GM10266 (cell line): ENCODE data around the gene OR14I1.
A peak's percentile ranks its signal among the peaks of the same experiment; 100 is the strongest.

Source experiments
- DNase-seq: peaks from one replicate; pipeline ENCODE4 v3.0.0; 2012; ENCODE audit errors: extremely low spot score
- CTCF ChIP-seq: IDR thresholded peaks from 2 replicates; pipeline ENCODE4 v1.5.1; 2012; ENCODE audit warnings: mild to moderate bottlenecking, low read depth; ENCODE audit not compliant: control insufficient read depth, insufficient read depth; ENCODE audit errors: missing control alignments

OR14I1 gene

GRCh38 chr1:248703674-248704073, 1.1 kb upstream of the OR14I1 start:
- TF ChIP-seq CTCF: no peak
- DNase-seq: no peak

- TF ChIP-seq CTCF: no peak
- DNase-seq: no peak
These were observed 3.5 kb downstream of the OR14I1 start for GRCh38 chr1:248699099-248699498.

- no peak for TF ChIP-seq CTCF
- DNase-seq: no peak
These were observed 4.7 kb downstream of the OR14I1 start for GRCh38 chr1:248697907-248698306.

- no peak for DNase-seq
- no peak for TF ChIP-seq CTCF
These were observed 5.8 kb downstream of the OR14I1 start for GRCh38 chr1:248696774-248697173.

- peak; percentile 17 for TF ChIP-seq CTCF
- no peak for DNase-seq
These were observed 6.3 kb downstream of the OR14I1 start for GRCh38 chr1:248696261-248696660.

GRCh38 chr1:248695451-248696132, 7.0 kb downstream of the OR14I1 start:
- no peak for DNase-seq
- TF ChIP-seq CTCF: no peak

GRCh38 chr1:248691567-248692155, 10.9 kb downstream of the OR14I1 start:
- no peak for DNase-seq
- no peak for TF ChIP-seq CTCF
